Endothelial cell of umbilical vein (primary cell): ENCODE results near the gene NEU4. TPM values are rescaled to one million over a fixed set of nuclear protein-coding genes. Genes with fewer than 3 reads are reported as not detected.

Experiments
- BruUV-seq: library from RNA; stranded (reverse); fragments of 400-500 nt; replicated peaks from 2 replicates; lab custom pipeline; 2021; lab: Mats Ljungman, UMichigan
- CTCF ChIA-PET: fragments of 300-600, 350-600 bp; sonication (Branson Sonifier 250); formaldehyde crosslinking; loops from one replicate; lab custom pipeline; 2021; ENCODE audit warnings: antibody characterized with exemption, inconsistent platforms; lab: Charles Lee
- POLR2A ChIA-PET: fragments of 300-600, 350-600 bp; sonication (Branson Sonifier 250); formaldehyde crosslinking; loops from one replicate; lab custom pipeline; 2021; ENCODE audit warnings: antibody characterized with exemption, inconsistent platforms; lab: Charles Lee
- DNase-seq: peaks from one replicate; pipeline ENCODE4 v3.0.0-alpha.2; 2011; ENCODE audit warnings: low read depth, low spot score
- FAIRE-seq: peaks from 2 replicates; lab custom pipeline; 2011; peaks lifted over from hg19 to GRCh38; lab: Jason Lieb, UNC
- H2AFZ ChIP-seq: 2 replicates; pipeline ENCODE4 v1.6.0; 2012; ENCODE audit warnings: low read depth, low read length, control low read depth, inconsistent platforms
- H3K27ac ChIP-seq: 2 replicates; pipeline ENCODE4 v1.5.1; 2011; ENCODE audit warnings: low read depth, mild to moderate bottlenecking, control low read depth, low read length, moderate library complexity; ENCODE audit not compliant: insufficient read depth
- H3K27me3 ChIP-seq, 2 experiments: 2 replicates each; pipeline versions ENCODE4 v1.6.0 to v1.6.1; 2011; ENCODE audit warnings: low read length in 2 of 2, mixed read lengths in 1 of 2; ENCODE audit not compliant: control insufficient read depth in 2 of 2, insufficient read depth in 2 of 2
- H3K36me3 ChIP-seq, 2 experiments: 2 replicates in 1 of 2; 3 replicates in 1 of 2; pipeline ENCODE4 v1.5.1; 2011; ENCODE audit warnings: low read length in 2 of 2, mild to moderate bottlenecking in 1 of 2, moderate library complexity in 1 of 2; ENCODE audit not compliant: control insufficient read depth in 2 of 2, insufficient read depth in 2 of 2; ENCODE audit errors: extremely low read depth in 1 of 2
- H3K4me1 ChIP-seq: 3 replicates; pipeline ENCODE4 v1.5.1; 2011; ENCODE audit warnings: mild to moderate bottlenecking, low read length; ENCODE audit not compliant: control insufficient read depth, insufficient read depth; ENCODE audit errors: extremely low read depth
- H3K4me2 ChIP-seq: 2 replicates; pipeline ENCODE4 v1.6.1; 2011; ENCODE audit warnings: low read length, control low read depth, mixed read lengths; ENCODE audit not compliant: insufficient read depth
- H3K4me3 ChIP-seq, 3 experiments: fragments of 200-600 bp in 1 of 3; sonication (generic), shearing (Covaris generic) in 1 of 3; replicated peaks in 1 of 3; 2 replicates each; pipeline ENCODE4 v1.5.1; 2011 to 2016; ENCODE audit warnings: control low read depth in 3 of 3, low read length in 3 of 3, mild to moderate bottlenecking in 2 of 3, inconsistent platforms in 1 of 3, low read depth in 1 of 3, moderate library complexity in 1 of 3; ENCODE audit not compliant: insufficient read depth in 1 of 3
- H3K79me2 ChIP-seq: 2 replicates; pipeline ENCODE4 v1.6.0; 2012; ENCODE audit warnings: low read length, inconsistent platforms; ENCODE audit not compliant: control insufficient read depth, insufficient read depth
- H3K9ac ChIP-seq: replicated peaks from 2 replicates; pipeline ENCODE3; 2011; ENCODE audit warnings: low read length, control low read depth; ENCODE audit not compliant: insufficient read depth; ENCODE audit errors: extremely low read depth
- H3K9me1 ChIP-seq: replicated peaks from 3 replicates; pipeline ENCODE4 v1.6.0; 2011; ENCODE audit warnings: mild to moderate bottlenecking, low read length; ENCODE audit not compliant: control insufficient read depth, insufficient read depth; ENCODE audit errors: extremely low read depth
- H3K9me3 ChIP-seq: replicated peaks from 2 replicates; pipeline ENCODE4 v1.5.1; 2012; ENCODE audit warnings: low read length, inconsistent platforms; ENCODE audit not compliant: control insufficient read depth, insufficient read depth
- H4K20me1 ChIP-seq: replicated peaks from 2 replicates; pipeline ENCODE3; 2011; ENCODE audit warnings: mild to moderate bottlenecking, low read length; ENCODE audit not compliant: control insufficient read depth, insufficient read depth; ENCODE audit errors: extremely low read depth
- CTCF ChIP-seq, 2 donors: IDR thresholded peaks; 1 replicate in 1 of 2; 2 replicates in 1 of 2; pipeline ENCODE4 v1.5.1; 2011; ENCODE audit warnings: low read length in 2 of 2, mild to moderate bottlenecking in 2 of 2, moderate library complexity in 2 of 2, control low read depth in 1 of 2, inconsistent platforms in 1 of 2, low read depth in 1 of 2; ENCODE audit not compliant: insufficient read depth in 1 of 2; ENCODE audit errors: extremely low read depth in 1 of 2
- EZH2 ChIP-seq: IDR thresholded peaks from 2 replicates; pipeline ENCODE4 v1.6.1; 2012; ENCODE audit warnings: borderline replicate concordance, low read depth, mild to moderate bottlenecking, moderate library complexity, low read length, inconsistent platforms; ENCODE audit not compliant: severe bottlenecking
- FOS ChIP-seq: IDR thresholded peaks from 2 replicates; pipeline ENCODE4 v1.6.1; 2011; ENCODE audit warnings: mild to moderate bottlenecking, low read length, moderate library complexity, borderline replicate concordance; ENCODE audit not compliant: insufficient read depth
- GATA2 ChIP-seq: IDR thresholded peaks from 2 replicates; pipeline ENCODE4 v1.7.0; 2011; ENCODE audit warnings: low read depth, mild to moderate bottlenecking, moderate library complexity, mixed read lengths, low read length; ENCODE audit not compliant: insufficient read length, insufficient read depth
- JUN ChIP-seq: IDR thresholded peaks from 2 replicates; pipeline ENCODE4 v1.6.1; 2011; ENCODE audit warnings: borderline replicate concordance, low read depth; ENCODE audit not compliant: insufficient read length, insufficient read depth
- MAX ChIP-seq: IDR thresholded peaks from 2 replicates; pipeline ENCODE4 v1.6.1; 2011; ENCODE audit not compliant: insufficient read depth, insufficient read length
- MYC ChIP-seq: IDR thresholded peaks from one replicate; pipeline ENCODE4 v1.6.1; 2011; ENCODE audit warnings: mild to moderate bottlenecking, low read depth, low read length
- POLR2A ChIP-seq: IDR thresholded peaks from 2 replicates; pipeline ENCODE4 v1.6.1; 2012; ENCODE audit warnings: low read depth, mild to moderate bottlenecking, control low read depth, low read length
- POLR2AphosphoS5 ChIP-seq: IDR thresholded peaks from 2 replicates; pipeline ENCODE4 v1.6.1; 2012; ENCODE audit warnings: low read depth, mild to moderate bottlenecking, control low read depth, low read length, moderate library complexity; ENCODE audit not compliant: insufficient read depth
- dilution Hi-C: fragments of 300-500 bp; cut with MboI; formaldehyde crosslinking; loops from one replicate; pipeline ENCODE4 v1.15.0; 2019; ENCODE audit warnings: low sequenced_read_pairs; ENCODE audit not compliant: extremely low pct_ligation_motif_present
- intact Hi-C: fragments of 100-400 bp; cut with micrococcal nuclease; formaldehyde crosslinking; loops from one replicate; pipeline ENCODE4 v1.10.0; 2022
- polyA plus RNA-seq, 4 experiments: library from polyadenylated mRNA; depleted of rRNA in 3 of 4; stranded (reverse) in 3 of 4; unstranded in 1 of 4; fragments of >200 nt; gene quantifications; 2 replicates each; pipeline versions ENCODE4 v1.2.1 to v1.2.3, GENCODE V29; 2011 to 2012; ENCODE audit warnings: missing spikeins in 1 of 4
- total RNA-seq: library from RNA; stranded (reverse); gene quantifications from 2 replicates; pipeline ENCODE4 v1.2.3, GENCODE V29; 2021

The NEU4 gene
- total and polyA plus RNA-seq, 2 donors (not counting 3 experiments of a cell fraction or from before 2014, with no cell fraction given), result not detected

GRCh38 chr2:241842067-241842415 is 33.0 kb downstream of the NEU4 start:
- no peaks in the 10 kb centered on the region for H3K9me1 ChIP-seq
- H3K79me2 ChIP-seq, result no peaks in the 10 kb centered on the region
- dilution Hi-C loops, result no loop called here
- no TSS peak for BruUV-seq
- intact Hi-C loops, result no loop called here
- H3K36me3 ChIP-seq, result no peaks in the 10 kb centered on the region
- no peaks in the 10 kb centered on the region for H4K20me1 ChIP-seq
- H2AFZ ChIP-seq, result no peak overlapping the region
- ChIA-PET CTCF (no interaction called here), POLR2A (no interaction called here)
- H3K9ac ChIP-seq, result no peak overlapping the region
- no peaks in the 10 kb centered on the region for H3K9me3 ChIP-seq
- no peak overlapping the region for H3K4me3 ChIP-seq
- FAIRE-seq (no peak), DNase-seq (no peak)
- no peak overlapping the region for H3K27ac ChIP-seq
- no peak for TF ChIP-seq GATA2
- no peak for TF ChIP-seq JUN
- no peak for TF ChIP-seq CTCF (IDR thresholded peaks at IDR 0.05; ENCODE audit: extremely low read depth in 1 of 2, insufficient read depth in 1 of 2, low read depth in 1 of 2, low read length in 2 of 2)
- TF ChIP-seq POLR2AphosphoS5, result no peak
- no peak for TF ChIP-seq MAX
- no peak for TF ChIP-seq MYC
- TF ChIP-seq POLR2A, result no peak
- no peak for TF ChIP-seq FOS
- no peak for TF ChIP-seq EZH2
- peaks cover 17 to 18% of the 10 kb centered on the region in 2 experiments for H3K27me3 ChIP-seq
- peaks cover 7% of the 10 kb centered on the region for H3K4me1 ChIP-seq
- no peak overlapping the region for H3K4me2 ChIP-seq
